Measurements from ENCODE around the gene STRBP.

GRCh38 chr9:123096987-123097386 is 171.4 kb downstream of the STRBP start:
- TF ChIP-seq CTCF (IDR thresholded peaks at IDR 0.05) (no peak), POLR2AphosphoS5 (IDR thresholded peaks at IDR 0.05) (no peak), POLR2A (IDR thresholded peaks at IDR 0.05) (no peak)

Measured in prostate gland (tissue), 2 donors.